GM13977 (cell line): ENCODE results near the gene NR3C1.

Source experiments
- DNase-seq: peaks from one replicate; pipeline ENCODE4 v3.0.0; 2012; ENCODE audit warnings: low spot score
- CTCF ChIP-seq: IDR thresholded peaks from 2 replicates; pipeline ENCODE4 v1.5.1; 2012; ENCODE audit warnings: mild to moderate bottlenecking, control low read depth; ENCODE audit not compliant: insufficient read depth; ENCODE audit errors: extremely low read depth, missing control alignments
- in situ Hi-C: fragments of 300-500 bp; cut with MboI; formaldehyde crosslinking; loops from one replicate; pipeline ENCODE4 v1.12.0; 2022; ENCODE audit warnings: low sequenced_read_pairs, low pct_unique_long_range_greater_than_20kb, mixed read lengths, inconsistent platforms; ENCODE audit not compliant: unreplicated experiment

NR3C1 gene

DNA sequence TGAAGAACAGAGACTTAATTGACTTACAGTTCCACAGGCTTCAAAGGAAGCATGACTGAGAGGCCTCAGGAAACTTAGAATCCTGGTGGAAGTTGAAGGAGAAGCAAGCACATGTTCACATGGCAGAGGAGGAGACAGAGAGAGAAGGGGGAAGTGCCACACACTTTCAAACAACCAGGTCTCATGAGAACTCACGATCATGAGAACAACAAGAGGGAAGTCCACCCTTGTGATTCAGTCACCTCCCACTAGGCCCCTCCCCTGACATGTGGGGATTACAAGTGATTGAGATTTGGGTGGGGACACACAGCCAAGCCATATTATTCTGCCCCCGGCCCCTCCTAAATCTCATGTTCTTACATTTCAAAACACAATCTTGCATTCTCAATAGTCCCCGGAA is 19.5 kb downstream of the NR3C1 start:
- in situ Hi-C loops: no loop called here
- no peak for TF ChIP-seq CTCF
- DNase-seq: no peak

DNA sequence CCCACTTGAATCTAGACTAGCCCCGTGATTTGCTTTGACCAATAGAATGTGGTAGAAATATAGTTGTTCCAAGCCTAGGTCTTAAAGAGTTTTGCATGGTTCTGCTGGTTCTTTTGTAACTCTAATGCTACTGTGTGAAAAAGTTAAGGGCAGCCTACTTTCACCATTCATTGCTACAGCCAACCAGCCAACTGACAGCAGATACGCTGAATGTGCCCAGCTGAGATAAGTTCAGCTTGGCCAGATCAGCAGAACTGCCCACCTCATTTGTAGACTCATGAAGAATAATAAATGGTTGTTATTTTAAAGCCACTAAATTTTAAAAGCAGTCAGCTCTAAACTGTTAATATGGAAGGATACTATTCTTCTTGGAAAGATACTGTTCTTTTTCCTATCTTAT is 23.9 kb downstream of the NR3C1 start:
- in situ Hi-C loops: no loop called here
- no peak for TF ChIP-seq CTCF
- no peak for DNase-seq

DNA sequence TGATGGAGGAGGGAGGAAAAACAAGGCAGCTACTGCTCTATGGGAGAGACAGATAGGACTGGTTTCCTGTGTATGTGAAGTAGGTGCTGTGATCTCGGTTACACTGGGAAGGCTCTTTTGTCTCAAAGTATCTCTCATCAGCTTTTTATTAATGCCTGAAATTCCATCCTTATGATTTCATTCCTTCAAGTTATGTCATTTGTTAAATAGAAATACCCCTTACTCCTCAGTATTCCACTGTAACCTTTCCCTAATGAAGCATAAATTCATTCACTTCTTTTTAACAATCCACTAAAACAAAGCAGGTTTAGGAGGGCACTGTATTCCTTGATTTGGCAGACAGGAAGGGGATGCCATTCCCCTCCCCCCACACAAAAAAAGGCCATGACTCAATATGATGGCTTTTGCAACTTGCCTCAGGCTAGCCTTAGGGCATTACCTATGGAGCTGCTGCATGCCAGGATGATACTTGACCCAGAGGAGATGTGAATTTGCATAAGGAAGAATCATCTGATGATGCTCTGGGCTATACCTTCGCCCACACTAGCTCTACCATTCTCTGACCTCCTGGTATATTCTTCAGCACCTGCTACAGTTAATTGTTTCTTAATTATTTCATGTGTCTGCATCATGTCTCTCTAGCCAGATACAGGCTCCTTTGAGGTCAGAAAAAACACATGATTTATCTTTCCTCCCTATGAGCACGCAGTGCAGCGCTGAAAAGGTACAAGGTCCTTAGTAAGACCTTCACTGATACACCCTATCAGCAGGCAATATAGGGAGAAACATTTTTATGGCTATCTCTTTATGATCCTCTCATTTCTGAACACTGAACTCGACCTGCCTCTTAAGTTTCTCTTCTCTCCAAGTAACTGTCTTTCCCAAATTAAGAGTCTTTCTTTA is 26.3 kb downstream of the NR3C1 start:
- no peak for TF ChIP-seq CTCF
- in situ Hi-C loops: no loop called here
- no peak for DNase-seq

GRCh38 chr5:143376195-143376779 is 27.2 kb downstream of the NR3C1 start:
- no peak for TF ChIP-seq CTCF
- no peak for DNase-seq
- in situ Hi-C loops: no loop called here

GRCh38 chr5:143374496-143375217 is 28.8 kb downstream of the NR3C1 start:
- in situ Hi-C loops: no loop called here
- DNase-seq: no peak
- TF ChIP-seq CTCF: no peak

DNA sequence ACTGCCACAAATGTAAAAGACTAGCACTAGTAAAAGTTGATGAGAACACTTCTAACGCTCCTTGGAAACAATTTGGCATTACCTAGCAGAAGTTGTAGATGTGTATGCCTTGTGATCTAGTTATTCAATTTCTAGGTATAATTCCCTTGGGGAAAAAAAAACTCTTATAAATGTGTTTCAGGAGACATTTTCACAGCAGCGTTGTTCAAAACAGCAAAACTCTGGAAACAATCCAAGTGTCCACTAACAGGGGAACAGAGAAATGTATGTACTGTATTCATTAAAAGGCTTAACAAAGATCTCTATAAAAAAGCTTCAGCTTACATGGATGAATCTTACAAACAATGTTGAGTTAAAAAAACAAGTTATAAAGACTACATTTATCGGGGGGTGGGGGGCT is 30.4 kb downstream of the NR3C1 start:
- in situ Hi-C loops: no loop called here
- DNase-seq: no peak
- no peak for TF ChIP-seq CTCF
